Right lobe of liver (tissue), 4 donors: ENCODE measurements around the gene SELENOI.

ENCODE experiments used
- CTCF ChIP-seq, 4 donors: fragments of 200-600 bp in 3 of 4; fragments of 450-650 bp in 1 of 4; IDR thresholded peaks; one replicate each; pipeline versions ENCODE4 v1.5.1 to v1.8.0; 2016 to 2022; ENCODE audit warnings: antibody characterized with exemption in 4 of 4, mild to moderate bottlenecking in 2 of 4
- POLR2A ChIP-seq: fragments of 450-650 bp; IDR thresholded peaks from one replicate; pipeline ENCODE4 v1.6.1; 2017; ENCODE audit warnings: antibody characterized with exemption, mild to moderate bottlenecking
- donor health status: DM: no; HTN: no; CAD: no.
- donor health status: DM: no; HTN: no; CAD: no.
- donor health status: DM: no; HTN: yes; CAD: no.

- TF ChIP-seq CTCF (IDR thresholded peaks at IDR 0.05): no peak
- no peak for TF ChIP-seq POLR2A
Observed at GRCh38 chr2:26347286-26347865, 1.4 kb downstream of the SELENOI start.
